ENCODE measurements around the gene USP17L15. TPM values are rescaled to one million over a fixed set of nuclear protein-coding genes. Genes with fewer than 3 reads are reported as not detected.
"Not testable (repeated sequence)": the region's sequence is repeated elsewhere in the genome, so short reads cannot be mapped to it uniquely, and the experiment has no call there.

USP17L15 gene
- total RNA-seq, 1 experiment from 2014 or later = not detected

- H3K27me3 Mint-ChIP-seq (ENCODE audit: low read depth); H3K79me1 ChIP-seq (ENCODE audit: insufficient read depth, low read depth, low read length, poor library complexity, severe bottlenecking): not testable (repeated sequence)
Observed at GRCh38 chr4:9262572-9262971, 28.4 kb downstream of the USP17L15 start, which contains the start of gene USP17L21. Gene USP17L21, plus strand, starts transcription at chr4:9262872. Its CDS starts 0 bp downstream, at chr4:9262872.

GRCh38 chr4:9267319-9267718, 33.1 kb downstream of the USP17L15 start, which contains the start of gene USP17L22:
Gene USP17L22, plus strand, starts transcription at chr4:9267619. Its CDS starts 0 bp downstream, at chr4:9267619.
- not testable (repeated sequence) for H3K4me1 ChIP-seq (ENCODE audit: insufficient read depth, low read length); H3K23ac ChIP-seq (ENCODE audit: insufficient read length, low read depth, low read length); H4K8ac ChIP-seq (replicated peaks; ENCODE audit: insufficient read length, low read depth, low read length); H3K27ac ChIP-seq (ENCODE audit: insufficient read length, low read depth, low read length); H2BK12ac ChIP-seq (ENCODE audit: insufficient read length, low read depth, low read length); H3K56ac ChIP-seq (ENCODE audit: insufficient read length, low read depth, low read length); H3K9me3 ChIP-seq (ENCODE audit: control insufficient read depth, low read depth, low read length); H3K4ac ChIP-seq (ENCODE audit: low read depth, low read length); H3K79me1 ChIP-seq (ENCODE audit: insufficient read depth, low read depth, low read length, poor library complexity, severe bottlenecking); H3K27me3 Mint-ChIP-seq (ENCODE audit: low read depth); H2BK5ac ChIP-seq (ENCODE audit: insufficient read length, low read length); H2AK5ac ChIP-seq (ENCODE audit: insufficient read length, low read length); H3K27me3 ChIP-seq (ENCODE audit: insufficient read depth, low read length); H2BK20ac ChIP-seq (ENCODE audit: low read depth, low read length, poor library complexity, severe bottlenecking); H3K27ac Mint-ChIP-seq; H3K23me2 ChIP-seq (ENCODE audit: insufficient read length, low read depth, low read length, poor library complexity, severe bottlenecking); H3K4me3 Mint-ChIP-seq; H3K14ac ChIP-seq (ENCODE audit: insufficient read depth, low read length); H3K9me3 Mint-ChIP-seq; H3K36me3 Mint-ChIP-seq (ENCODE audit: insufficient read depth in 1 of 3, low read depth in 3 of 3); DNase-seq; H2BK120ac ChIP-seq (ENCODE audit: low read depth, low read length, poor library complexity, severe bottlenecking); H3K79me2 ChIP-seq (ENCODE audit: insufficient read depth, low read length); H4K91ac ChIP-seq (ENCODE audit: insufficient read length, low read depth, low read length); H2AFZ ChIP-seq (ENCODE audit: low read length); H3K9ac ChIP-seq (ENCODE audit: extremely low read depth, insufficient read length, low read length); H3K4me1 Mint-ChIP-seq; H3T11ph ChIP-seq (ENCODE audit: low read length); H4K20me1 ChIP-seq (ENCODE audit: control insufficient read depth, insufficient read depth, insufficient read length); H2BK15ac ChIP-seq (ENCODE audit: low read depth, low read length); H3K4me2 ChIP-seq (ENCODE audit: insufficient read depth, insufficient read length, low read length); H4K5ac ChIP-seq (ENCODE audit: insufficient read length, low read depth, low read length); H3K18ac ChIP-seq (ENCODE audit: insufficient read length, low read depth, low read length)
- WGBS (ENCODE audit: extremely low coverage, insufficient read length, low lambda C conversion rate) = no CpG with 5 or more reads among the region's 15 CpGs

More at GRCh38 chr4:9262572-9262971, 28.4 kb downstream of the USP17L15 start, which contains the start of gene USP17L21:
- H3K4me3 Mint-ChIP-seq; H4K20me1 ChIP-seq (ENCODE audit: control insufficient read depth, insufficient read depth, insufficient read length); H3K36me3 Mint-ChIP-seq (ENCODE audit: insufficient read depth in 1 of 3, low read depth in 3 of 3); H3K23ac ChIP-seq (ENCODE audit: insufficient read length, low read depth, low read length); H4K5ac ChIP-seq (ENCODE audit: insufficient read length, low read depth, low read length); H3K4me1 ChIP-seq (ENCODE audit: insufficient read depth, low read length); H3K27ac ChIP-seq (ENCODE audit: insufficient read length, low read depth, low read length); H4K8ac ChIP-seq (replicated peaks; ENCODE audit: insufficient read length, low read depth, low read length); H3K4me2 ChIP-seq (ENCODE audit: insufficient read depth, insufficient read length, low read length); H3K4ac ChIP-seq (ENCODE audit: low read depth, low read length); H2AFZ ChIP-seq (ENCODE audit: low read length); H2BK20ac ChIP-seq (ENCODE audit: low read depth, low read length, poor library complexity, severe bottlenecking); H3K27me3 ChIP-seq (ENCODE audit: insufficient read depth, low read length); H3K18ac ChIP-seq (ENCODE audit: insufficient read length, low read depth, low read length); H3K79me2 ChIP-seq (ENCODE audit: insufficient read depth, low read length); H3K9me3 ChIP-seq (ENCODE audit: control insufficient read depth, low read depth, low read length); H3K9ac ChIP-seq (ENCODE audit: extremely low read depth, insufficient read length, low read length); H3K27ac Mint-ChIP-seq; DNase-seq; H2BK15ac ChIP-seq (ENCODE audit: low read depth, low read length); H3K23me2 ChIP-seq (ENCODE audit: insufficient read length, low read depth, low read length, poor library complexity, severe bottlenecking); H2BK120ac ChIP-seq (ENCODE audit: low read depth, low read length, poor library complexity, severe bottlenecking); H3K4me1 Mint-ChIP-seq; H3K14ac ChIP-seq (ENCODE audit: insufficient read depth, low read length); H2BK5ac ChIP-seq (ENCODE audit: insufficient read length, low read length); H3K56ac ChIP-seq (ENCODE audit: insufficient read length, low read depth, low read length); H2AK5ac ChIP-seq (ENCODE audit: insufficient read length, low read length); H3T11ph ChIP-seq (ENCODE audit: low read length); H2BK12ac ChIP-seq (ENCODE audit: insufficient read length, low read depth, low read length); H4K91ac ChIP-seq (ENCODE audit: insufficient read length, low read depth, low read length); H3K9me3 Mint-ChIP-seq: not testable (repeated sequence)
- WGBS (ENCODE audit: extremely low coverage, insufficient read length, low lambda C conversion rate) = no CpG with 5 or more reads among the region's 13 CpGs

Measured in H9 (cell line).